Stimulated activated CD8-positive, alpha-beta memory T cell treated with anti-CD3 and anti-CD28 coated beads, Interleukin-2, amount 100 ng/mL, for 48 hours (primary cell): ENCODE measurements around the gene PNPO.
"Not testable (repeated sequence)": the region's sequence is repeated elsewhere in the genome, so short reads cannot be mapped to it uniquely, and the experiment has no call there.

Experiments used
- DNase-seq, 2 donors: peaks; one replicate each; pipeline ENCODE4 v3.0.0-alpha.2; 2020; ENCODE audit warnings: low read depth in 2 of 2

The PNPO gene

DNA sequence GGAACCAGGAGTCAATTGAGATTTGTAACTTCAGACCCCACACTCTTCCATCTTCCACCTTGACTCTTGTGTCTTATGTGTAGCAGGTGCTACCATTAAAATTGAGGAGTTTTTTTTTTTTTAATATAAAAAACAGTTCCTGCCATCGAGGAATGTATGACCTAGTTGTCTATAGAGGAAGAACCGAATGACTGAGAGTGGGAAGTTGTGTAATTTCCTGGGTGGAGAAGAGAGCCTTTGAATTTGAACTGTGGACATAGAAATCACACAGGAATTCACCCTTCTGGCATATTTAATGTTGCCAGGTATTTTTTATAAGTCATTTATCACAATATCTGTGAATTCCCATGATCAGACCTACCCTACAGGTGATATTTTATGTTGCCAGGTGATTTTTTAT is 23.4 kb upstream of the PNPO start:
- DNase-seq: no peak

DNA sequence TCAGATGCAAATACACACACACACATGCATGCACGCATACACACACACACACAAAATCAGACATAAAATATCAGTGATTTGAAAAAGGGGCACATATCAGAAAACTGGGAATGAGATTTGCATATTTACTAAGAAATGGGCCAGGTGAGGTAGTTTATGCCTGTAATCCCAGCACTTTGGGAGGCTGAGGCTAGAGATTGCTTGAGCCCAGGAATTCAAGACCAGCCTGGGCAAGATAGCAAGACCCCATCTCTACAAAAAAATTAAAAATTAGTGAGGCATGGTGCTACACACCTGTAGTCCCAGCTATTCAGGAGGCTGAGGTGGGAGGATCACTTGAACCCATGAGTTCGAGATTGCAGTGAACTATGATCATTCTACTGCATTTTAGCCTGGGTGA is 22.4 kb upstream of the PNPO start:
- DNase-seq: no peak

DNA sequence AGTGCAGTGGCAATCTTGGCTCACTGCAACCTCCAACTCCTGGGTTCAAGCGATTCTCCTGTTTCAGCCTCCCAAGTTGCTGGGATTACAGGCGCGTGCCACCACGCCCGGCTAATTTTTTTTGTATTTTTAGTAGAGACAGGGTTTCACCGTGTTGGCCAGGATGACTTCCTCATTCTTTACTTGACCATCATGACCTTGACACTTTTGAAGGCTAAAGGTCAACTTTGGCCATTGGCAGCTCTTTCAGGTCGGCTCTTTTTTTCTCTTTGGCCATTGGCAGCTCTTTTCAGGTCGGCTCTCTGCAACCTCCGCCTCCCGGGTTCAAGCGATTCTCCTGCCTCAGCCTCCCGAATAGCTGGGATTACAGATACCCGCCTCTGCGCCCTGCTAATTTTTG is 21.5 kb upstream of the PNPO start:
- not testable (repeated sequence) for DNase-seq

- DNase-seq: no peak
These were observed 16.3 kb upstream of the PNPO start for GRCh38 chr17:47924785-47925677.

DNA sequence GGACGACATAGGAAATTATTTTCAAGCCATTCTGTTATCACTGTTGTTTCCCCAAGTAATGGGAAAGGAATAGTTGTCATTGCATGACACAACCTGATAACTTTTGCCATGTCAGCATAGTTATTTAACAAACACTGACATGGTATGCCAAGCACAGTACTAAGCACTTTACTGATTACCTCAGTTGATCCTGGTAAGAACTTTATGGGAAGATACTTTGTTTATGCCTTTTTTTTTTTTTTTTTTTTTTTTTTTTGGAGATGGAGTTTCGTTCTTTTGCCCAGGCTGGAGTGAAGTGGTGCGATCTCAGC is 15.7 kb upstream of the PNPO start:
- no peak for DNase-seq

DNA sequence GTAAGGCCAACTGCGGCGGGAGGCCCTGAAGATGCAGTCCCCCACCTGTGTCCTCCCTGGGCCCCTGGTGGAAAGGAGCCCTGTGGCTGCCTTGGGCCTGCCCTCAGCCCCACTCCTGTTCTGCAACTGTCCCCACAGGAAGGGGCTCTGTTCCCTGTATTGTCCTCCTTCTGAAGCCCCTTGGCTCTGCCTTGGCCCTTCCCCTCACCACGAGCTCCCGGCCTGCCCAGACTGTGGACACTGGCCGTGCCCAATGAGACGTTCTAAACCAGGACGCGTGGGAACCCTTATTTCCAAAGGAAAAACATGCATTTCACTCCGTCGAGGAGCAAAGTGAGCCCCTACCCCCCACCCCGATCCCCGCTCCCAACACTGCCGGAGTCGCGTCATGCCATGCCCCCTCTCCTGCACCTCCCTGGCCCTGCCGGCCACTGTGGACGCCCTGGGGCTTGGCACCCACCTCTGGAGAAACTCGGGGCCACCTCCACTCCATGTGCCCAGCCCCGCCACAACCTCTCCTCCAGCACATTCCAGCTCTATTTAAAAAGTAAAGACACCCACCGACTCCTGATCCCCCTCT is 13.5 kb upstream of the PNPO start:
- DNase-seq: no peak

GRCh38 chr17:47928415-47928814 is 13.0 kb upstream of the PNPO start:
- no peak for DNase-seq

GRCh38 chr17:47929218-47930000 is 12.0 kb upstream of the PNPO start:
- DNase-seq: no peak

DNA sequence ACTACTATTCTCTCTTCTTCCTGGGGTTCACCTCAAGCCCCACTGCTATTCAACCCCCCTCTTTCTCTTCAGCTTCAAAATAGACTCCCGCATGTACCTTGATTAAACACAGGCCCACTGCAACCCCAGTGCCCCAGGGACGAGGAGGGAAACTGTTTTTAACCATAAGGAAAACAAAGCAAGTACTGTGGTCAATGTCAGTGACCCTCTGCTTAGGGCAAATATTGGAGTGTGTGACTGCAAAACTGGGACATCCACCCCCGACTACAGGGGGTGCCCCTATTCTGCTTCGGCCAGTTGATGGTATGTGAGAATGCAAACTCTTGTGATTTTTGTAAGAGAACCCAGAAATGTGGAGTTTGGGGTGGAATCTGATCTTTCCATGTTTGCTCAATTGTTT is 9.5 kb upstream of the PNPO start:
- no peak for DNase-seq

- no peak for DNase-seq
These were observed 6.5 kb upstream of the PNPO start for GRCh38 chr17:47934856-47935255.

DNA sequence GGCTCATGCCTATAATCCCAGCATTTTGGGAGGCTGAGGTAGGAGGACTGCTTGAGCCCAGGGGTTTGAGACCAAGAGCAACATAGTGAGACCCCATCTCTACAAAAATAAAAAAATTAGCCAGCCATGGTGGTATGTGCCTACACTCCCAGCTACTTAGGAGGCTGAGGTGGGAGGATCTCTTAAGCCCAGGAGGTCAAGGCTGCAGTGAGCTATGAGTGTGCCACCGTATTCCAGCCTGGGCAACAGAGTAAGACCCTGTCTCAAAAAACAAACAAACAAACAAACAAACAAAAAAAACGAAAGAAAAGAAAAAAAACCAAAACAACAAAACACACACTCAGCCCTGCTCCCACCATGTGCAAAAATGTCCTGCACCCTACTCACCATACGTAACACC is 5.9 kb upstream of the PNPO start:
- not testable (repeated sequence) for DNase-seq

DNA sequence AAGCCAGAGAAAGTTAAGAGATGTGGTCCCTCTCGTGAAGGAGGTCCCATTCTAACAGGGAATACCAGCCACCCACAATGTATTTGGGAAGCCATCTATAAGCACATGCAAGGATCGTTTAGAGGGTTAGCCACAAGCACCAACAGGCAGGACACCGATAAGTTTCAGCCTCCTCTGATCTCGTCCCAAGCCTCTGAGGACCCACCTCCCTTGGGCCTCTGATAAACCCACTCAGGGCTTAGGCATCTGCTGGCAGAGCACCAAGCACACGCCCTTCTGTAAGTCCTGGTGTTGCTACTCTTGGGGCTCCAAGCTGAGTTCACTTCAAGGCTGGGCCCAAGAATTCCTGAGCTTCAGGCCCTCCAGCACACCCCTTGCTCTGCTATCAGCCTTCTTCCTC is 5.4 kb upstream of the PNPO start:
- no peak for DNase-seq

DNA sequence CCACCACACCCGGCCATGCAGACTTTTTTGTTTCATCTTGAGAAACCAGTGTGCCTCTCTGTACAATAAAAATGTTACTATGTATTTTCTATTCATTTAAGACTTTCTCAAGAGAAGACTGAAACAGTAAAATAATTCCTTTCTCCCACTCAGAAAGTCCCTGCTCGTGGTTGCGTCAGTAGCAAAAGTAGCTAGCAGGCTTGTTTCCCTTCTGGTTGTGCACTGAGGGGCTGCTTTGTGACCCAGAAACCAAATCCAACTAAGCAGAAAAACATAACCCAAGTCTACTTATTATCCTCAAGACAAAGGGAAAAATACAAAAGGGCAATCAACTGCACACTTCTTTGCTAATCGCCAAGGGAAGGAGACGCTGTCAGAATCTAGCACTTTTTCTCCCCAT is 3.4 kb upstream of the PNPO start:
- no peak for DNase-seq

- no peak for DNase-seq
These were observed 732 bp downstream of the PNPO start for GRCh38 chr17:47942096-47942510.

GRCh38 chr17:47942568-47942967 is 1.2 kb downstream of the PNPO start:
- no peak for DNase-seq

GRCh38 chr17:47945080-47945479 is 3.7 kb downstream of the PNPO start:
- no peak for DNase-seq

GRCh38 chr17:47945529-47946508 is 4.4 kb downstream of the PNPO start:
- no peak for DNase-seq

GRCh38 chr17:47946516-47946915 is 5.1 kb downstream of the PNPO start:
- DNase-seq: no peak

DNA sequence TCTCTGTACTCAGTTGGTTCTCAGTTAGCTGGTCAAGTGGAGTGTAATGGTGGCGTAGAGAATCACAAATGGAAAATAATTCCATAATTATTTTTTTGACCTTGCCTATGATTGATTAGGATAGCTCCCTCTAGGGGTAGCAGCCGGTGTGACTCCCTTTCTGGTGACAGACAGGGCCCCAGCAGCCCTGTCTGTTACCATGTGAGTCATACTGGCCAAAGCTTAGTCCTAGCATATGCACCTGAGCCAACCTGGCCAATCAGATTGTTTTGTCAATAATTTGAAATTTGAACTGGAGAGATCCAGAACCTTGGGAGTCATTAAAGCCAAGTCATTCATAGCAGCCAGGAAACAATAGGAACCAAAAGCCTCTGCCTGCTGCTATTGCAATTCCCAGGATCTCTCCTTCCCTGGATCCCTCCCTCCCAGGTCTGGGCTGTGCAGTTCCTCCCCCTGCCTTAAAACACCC is 5.6 kb downstream of the PNPO start:
- peak; percentile 66 to 73 for DNase-seq

GRCh38 chr17:47948706-47949196 is 7.4 kb downstream of the PNPO start:
- no peak for DNase-seq

- DNase-seq: peak; percentile 80 to 82
These were observed 7.9 kb downstream of the PNPO start for GRCh38 chr17:47949197-47949759.
